Lower lobe of right lung (tissue), 2 donors: ENCODE data around the gene ADGRG7. TPM values are rescaled to one million over a fixed set of nuclear protein-coding genes. Genes with fewer than 3 reads are reported as not detected.

Experiments
- ATAC-seq, 2 donors: fragments of 200-7000 bp; cut with Tn5 transposase; one replicate each; pipeline ENCODE4 v1.9.1; 2020 to 2022; ENCODE audit warnings: mild to moderate bottlenecking in 2 of 2, moderate library complexity in 2 of 2
- DNase-seq: peaks from one replicate; pipeline ENCODE4 v3.0.0-alpha.2; 2020
- H3K27ac ChIP-seq: fragments of 200-600 bp; one replicate; pipeline ENCODE4 v1.8.0; 2022
- H3K27me3 ChIP-seq: fragments of 200-600 bp; one replicate; pipeline ENCODE4 v1.8.0; 2022; ENCODE audit warnings: low read depth
- H3K36me3 ChIP-seq: fragments of 200-600 bp; one replicate; pipeline ENCODE4 v1.8.0; 2022; ENCODE audit warnings: mild to moderate bottlenecking
- H3K4me1 ChIP-seq: fragments of 200-600 bp; one replicate; pipeline ENCODE4 v1.8.0; 2022
- H3K4me3 ChIP-seq: fragments of 200-600 bp; one replicate; pipeline ENCODE4 v1.8.0; 2022; ENCODE audit warnings: mild to moderate bottlenecking
- H3K9me3 ChIP-seq: fragments of 200-600 bp; one replicate; pipeline ENCODE4 v1.8.0; 2022
- CTCF ChIP-seq: fragments of 200-600 bp; IDR thresholded peaks from one replicate; pipeline ENCODE4 v1.8.0; 2022; ENCODE audit warnings: antibody characterized with exemption, mild to moderate bottlenecking
- intact Hi-C: fragments of 100-400 bp; cut with DNase I; formaldehyde crosslinking; loops from one replicate; pipeline ENCODE4 v1.11.0; 2022
- total RNA-seq: library from RNA; stranded (reverse); fragmentation: NEBNext Ultra II Directional; extraction: Animal tissue kit (Norgen Biotek cat#: 25700); gene quantifications from one replicate; pipeline ENCODE4 v1.2.1, GENCODE V29; 2021
- donor health status: DM: no; HTN: yes; CAD: no; lungs with severe emphysema.

ADGRG7 gene
- total RNA-seq, 1 donor from 2014 or later, result not detected

GRCh38 chr3:100703865-100704264 lies 94.5 kb downstream of the ADGRG7 start:
- ATAC-seq (no peak), DNase-seq (no peak)
- Histone ChIP-seq H3K9me3 (no peaks in the 10 kb centered on the region), H3K27me3 (no peaks in the 10 kb centered on the region), H3K4me3 (no peak overlapping the region), H3K36me3 (no peaks in the 10 kb centered on the region), H3K4me1 (no peaks in the 10 kb centered on the region), H3K27ac (no peak overlapping the region)
- intact Hi-C loops, result no loop called here
- TF ChIP-seq CTCF, result no peak

DNA sequence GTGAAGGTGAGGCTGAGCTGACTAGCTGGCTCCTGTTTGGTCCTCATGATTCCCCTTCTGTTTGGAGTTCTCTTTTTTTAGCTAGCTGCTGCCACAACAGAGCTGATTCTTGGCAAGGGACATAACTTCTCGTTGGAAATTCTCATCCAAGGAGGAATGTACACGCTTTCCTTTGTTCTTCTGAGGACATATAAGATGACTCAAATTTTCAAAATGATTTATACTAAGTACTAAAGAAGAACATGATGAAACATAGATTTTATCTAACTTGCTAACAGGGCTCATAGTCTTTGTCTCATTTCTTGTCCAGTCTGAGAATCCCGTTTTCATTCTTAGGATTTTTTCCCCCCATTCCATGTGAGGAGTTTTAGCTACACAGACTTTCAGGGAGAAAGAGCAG lies 97.0 kb downstream of the ADGRG7 start:
- no peak overlapping the region for H3K4me3 ChIP-seq
- DNase-seq, result no peak
- no peaks in the 10 kb centered on the region for H3K9me3 ChIP-seq
- no peaks in the 10 kb centered on the region for H3K27me3 ChIP-seq
- intact Hi-C loops, result no loop called here
- peaks cover 12% of the 10 kb centered on the region for H3K4me1 ChIP-seq
- ATAC-seq, result no peak
- no peaks in the 10 kb centered on the region for H3K36me3 ChIP-seq
- no peak for TF ChIP-seq CTCF
- no peak overlapping the region for H3K27ac ChIP-seq

- no peak for ATAC-seq
- Histone ChIP-seq H3K4me1 (peaks cover 29% of the 10 kb centered on the region), H3K27ac (peak overlapping the region; percentile 93)
Measured at GRCh38 chr3:100708644-100708988, 99.2 kb downstream of the ADGRG7 start.

GRCh38 chr3:100708989-100709841 lies 99.8 kb downstream of the ADGRG7 start, which contains the start of gene TFG:
TFG (plus strand) TSS chr3:100709494; CDS start chr3:100713686, 4,192 bp downstream.
- no peak for TF ChIP-seq CTCF
- no peaks in the 10 kb centered on the region for H3K9me3 ChIP-seq
- no peaks in the 10 kb centered on the region for H3K27me3 ChIP-seq
- intact Hi-C loops, result no loop called here
- peaks cover 5% of the 10 kb centered on the region for H3K36me3 ChIP-seq
- peaks cover 29% of the 10 kb centered on the region for H3K4me1 ChIP-seq
- H3K4me3 ChIP-seq, result peak within 1 kb of the TSS; percentile 73
- peak; percentile 98 for ATAC-seq
- peak; percentile 98 for DNase-seq
- H3K27ac ChIP-seq, result peak within 1 kb of the TSS; percentile 93

More at GRCh38 chr3:100708644-100708988, 99.2 kb downstream of the ADGRG7 start:
- DNase-seq, result no peak
- intact Hi-C loops, result no loop called here
- peak overlapping the region; percentile 73 for H3K4me3 ChIP-seq
- TF ChIP-seq CTCF, result no peak
- no peaks in the 10 kb centered on the region for H3K9me3 ChIP-seq
- H3K27me3 ChIP-seq, result no peaks in the 10 kb centered on the region
- no peaks in the 10 kb centered on the region for H3K36me3 ChIP-seq

DNA sequence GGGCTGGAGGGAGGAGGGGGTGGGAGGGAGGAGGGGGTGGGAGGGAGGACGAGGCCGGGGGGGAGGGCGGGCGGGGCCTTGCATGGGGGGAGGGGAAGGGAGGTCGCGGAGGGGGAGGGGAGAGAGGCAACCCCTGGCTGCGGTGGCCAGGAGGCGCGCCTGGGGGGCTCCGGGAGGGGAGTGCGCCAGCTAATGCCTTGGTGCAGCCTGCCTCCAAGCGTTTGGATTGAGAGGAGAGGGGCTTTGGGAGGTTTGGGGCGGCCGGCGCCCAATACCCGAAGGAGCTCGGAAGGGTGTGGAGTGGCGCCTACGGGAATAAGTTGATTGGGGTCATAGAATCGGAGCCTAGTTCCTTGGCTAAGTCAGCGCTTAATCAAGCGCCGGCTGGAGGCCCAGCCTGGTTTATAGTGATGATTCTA lies 100.5 kb downstream of the ADGRG7 start:
- ATAC-seq (peak; percentile 27 to 54), DNase-seq (peak; percentile 59)
- no peak for TF ChIP-seq CTCF
- H3K4me3 ChIP-seq, result peak overlapping the region; percentile 73
- H3K4me1 ChIP-seq, result peaks cover 29% of the 10 kb centered on the region
- H3K27me3 ChIP-seq, result no peaks in the 10 kb centered on the region
- H3K27ac ChIP-seq, result peak overlapping the region; percentile 93
- intact Hi-C loops, result no loop called here
- H3K9me3 ChIP-seq, result no peaks in the 10 kb centered on the region
- peaks cover 12% of the 10 kb centered on the region for H3K36me3 ChIP-seq
